Thymus (tissue), 14 donors: ENCODE results near the gene SDHB. TPM values are rescaled to one million over a fixed set of nuclear protein-coding genes. Genes with fewer than 3 reads are reported as not detected.

Source experiments
- DNase-seq, 9 donors: peaks; one replicate each; pipeline ENCODE4 v3.0.0-alpha.2; 2013; ENCODE audit warnings: low spot score in 9 of 9, low read depth in 6 of 9, missing footprints in 1 of 9
- H3K27ac ChIP-seq, 2 donors: one replicate each; pipeline ENCODE4 v1.5.1; 2013; ENCODE audit warnings: control low read depth in 1 of 2, low read depth in 1 of 2, low read length in 1 of 2, mild to moderate bottlenecking in 1 of 2, moderate library complexity in 1 of 2
- H3K27me3 ChIP-seq, 2 donors: one replicate each; pipeline ENCODE4 v1.5.1; 2013; ENCODE audit warnings: low read length in 1 of 2; ENCODE audit not compliant: control insufficient read depth in 2 of 2, insufficient read depth in 1 of 2
- H3K36me3 ChIP-seq, 2 donors: one replicate each; pipeline ENCODE4 v1.5.1; 2013; ENCODE audit warnings: low read length in 1 of 2, mild to moderate bottlenecking in 1 of 2, moderate library complexity in 1 of 2; ENCODE audit not compliant: control insufficient read depth in 2 of 2, insufficient read depth in 2 of 2
- H3K4me1 ChIP-seq, 2 donors: one replicate each; pipeline ENCODE4 v1.5.1; 2013; ENCODE audit warnings: low read length in 2 of 2; ENCODE audit not compliant: control insufficient read depth in 2 of 2, insufficient read depth in 2 of 2
- H3K4me3 ChIP-seq, 2 donors: one replicate each; pipeline ENCODE4 v1.5.1; 2013; ENCODE audit warnings: low read length in 2 of 2, control low read depth in 1 of 2, mild to moderate bottlenecking in 1 of 2
- H3K9me3 ChIP-seq, 2 donors: one replicate each; pipeline ENCODE4 v1.5.1; 2013; ENCODE audit warnings: low read length in 1 of 2, mild to moderate bottlenecking in 1 of 2; ENCODE audit not compliant: control insufficient read depth in 2 of 2, insufficient read depth in 1 of 2
- WGBS: extraction: QIAGEN DNeasy Blood & Tissue Kit; methylation state at CpG from one replicate; pipeline ENCODE4 v1.1.7; 2013; 5-methylcytosine and 5-hydroxymethylcytosine counted together
- long read RNA-seq, 10 donors: transcript quantifications; one replicate each; lab custom pipeline, GENCODE V29; 2026
- polyA plus RNA-seq: library from polyadenylated mRNA; stranded (reverse); fragments of 200-250 nt; gene quantifications from one replicate; pipeline ENCODE4 v1.2.3, GENCODE V29; 2013
- total RNA-seq: library from RNA; stranded (reverse); fragments of 120-200 nt; gene quantifications from one replicate; pipeline ENCODE4 v1.2.4, GENCODE V29; 2013
- donor health status: healthy.

SDHB gene
- total RNA-seq (122 TPM), polyA plus RNA-seq (70.0 TPM)
- long read RNA-seq, donor 1, transcript SDHB-201 (8 exons, 1,153 nt): major isoform, 9 of 10 reads
- long read RNA-seq, donor 1, partial matches to known transcripts: 0 of 10 reads
- long read RNA-seq, donor 1, other reads (novel, unspliced or antisense): 0 of 10 reads
- long read RNA-seq, donor 2, transcript SDHB-206 (2 exons, 636 nt): minor isoform, 5 of 75 reads
- long read RNA-seq, donor 2, transcript SDHB-201 (8 exons, 1,153 nt): major isoform, 55 of 75 reads
- long read RNA-seq, donor 2, partial matches to known transcripts: 14 of 75 reads
- long read RNA-seq, donor 2, other reads (novel, unspliced or antisense): 0 of 75 reads
- long read RNA-seq, donor 3, transcript SDHB-201 (8 exons, 1,153 nt): major isoform, 80 of 103 reads
- long read RNA-seq, donor 3, partial matches to known transcripts: 19 of 103 reads
- long read RNA-seq, donor 3, other reads (novel, unspliced or antisense): 0 of 103 reads
- long read RNA-seq, donor 4, transcript SDHB-201 (8 exons, 1,153 nt): major isoform, 16 of 19 reads
- long read RNA-seq, donor 4, partial matches to known transcripts: 0 of 19 reads
- long read RNA-seq, donor 4, other reads (novel, unspliced or antisense): 0 of 19 reads
- long read RNA-seq, donor 5, transcript SDHB-201 (8 exons, 1,153 nt): major isoform, 71 of 87 reads
- long read RNA-seq, donor 5, partial matches to known transcripts: 12 of 87 reads
- long read RNA-seq, donor 5, other reads (novel, unspliced or antisense): 0 of 87 reads
- long read RNA-seq, donor 6, transcript SDHB-201 (8 exons, 1,153 nt): major isoform, 25 of 26 reads
- long read RNA-seq, donor 6, partial matches to known transcripts: 0 of 26 reads
- long read RNA-seq, donor 6, other reads (novel, unspliced or antisense): 0 of 26 reads
- long read RNA-seq, donor 7, transcript SDHB-201 (8 exons, 1,153 nt): major isoform, 38 of 43 reads
- long read RNA-seq, donor 7, transcript SDHB-206 (2 exons, 636 nt): minor isoform, 5 of 43 reads
- long read RNA-seq, donor 7, partial matches to known transcripts: 0 of 43 reads
- long read RNA-seq, donor 7, other reads (novel, unspliced or antisense): 0 of 43 reads
- long read RNA-seq, donor 8, transcript SDHB-201 (8 exons, 1,153 nt): major isoform, 22 of 22 reads
- long read RNA-seq, donor 8, partial matches to known transcripts: 0 of 22 reads
- long read RNA-seq, donor 8, other reads (novel, unspliced or antisense): 0 of 22 reads
- long read RNA-seq, donor 9, transcript SDHB-201 (8 exons, 1,153 nt): major isoform, 39 of 41 reads
- long read RNA-seq, donor 9, partial matches to known transcripts: 0 of 41 reads
- long read RNA-seq, donor 9, other reads (novel, unspliced or antisense): 0 of 41 reads
- long read RNA-seq, donor 10, transcript SDHB-201 (8 exons, 1,153 nt): major isoform, 33 of 44 reads
- long read RNA-seq, donor 10, partial matches to known transcripts: 7 of 44 reads
- long read RNA-seq, donor 10, other reads (novel, unspliced or antisense): 0 of 44 reads

GRCh38 chr1:17053685-17054410, at the start of gene SDHB:
Gene SDHB, minus strand, starts transcription at chr1:17054032. Its CDS starts 13 bp downstream, at chr1:17054019.
- Histone ChIP-seq H3K4me3 (peak within 1 kb of the TSS; percentile 67 to 92), H3K36me3 (peaks cover 8 to 10% of the 10 kb centered on the region in 2 donors), H3K9me3 (no peaks in the 10 kb centered on the region), H3K4me1 (peaks cover 6 to 10% of the 10 kb centered on the region in 2 donors), H3K27ac (peak within 1 kb of the TSS; percentile 72 to 82), H3K27me3 (peaks cover 0 to 3% of the 10 kb centered on the region in 2 donors)
- under 1% methylated on average over 44 of the region's 44 CpGs for WGBS
- peak; percentile 92 to 99 (median 96) for DNase-seq

GRCh38 chr1:17102232-17102631, 48.4 kb upstream of the SDHB start:
- H3K4me1 ChIP-seq: no peaks in the 10 kb centered on the region
- H3K27ac ChIP-seq: no peak overlapping the region
- no peak overlapping the region for H3K4me3 ChIP-seq
- H3K27me3 ChIP-seq: peaks cover 0 to 5% of the 10 kb centered on the region in 2 donors
- H3K36me3 ChIP-seq: no peaks in the 10 kb centered on the region
- 90% methylated on average over 2 of the region's 2 CpGs for WGBS
- H3K9me3 ChIP-seq: no peaks in the 10 kb centered on the region
- no peak for DNase-seq

- H3K27me3 ChIP-seq: peaks cover 0 to 5% of the 10 kb centered on the region in 2 donors
- WGBS: 85% methylated on average over 4 of the region's 4 CpGs
- H3K4me1 ChIP-seq: no peaks in the 10 kb centered on the region
- H3K4me3 ChIP-seq: no peak overlapping the region
- no peaks in the 10 kb centered on the region for H3K36me3 ChIP-seq
- no peaks in the 10 kb centered on the region for H3K9me3 ChIP-seq
- no peak overlapping the region for H3K27ac ChIP-seq
- DNase-seq: no peak
Measured at GRCh38 chr1:17101261-17101660, 47.4 kb upstream of the SDHB start.

- no peak for DNase-seq
- H3K4me1 ChIP-seq: no peaks in the 10 kb centered on the region
- H3K27ac ChIP-seq: no peak overlapping the region
- no peak overlapping the region for H3K4me3 ChIP-seq
- no peaks in the 10 kb centered on the region for H3K9me3 ChIP-seq
- 77% methylated on average over 10 of the region's 10 CpGs for WGBS
- H3K36me3 ChIP-seq: no peaks in the 10 kb centered on the region
- H3K27me3 ChIP-seq: peaks cover 0 to 5% of the 10 kb centered on the region in 2 donors
Measured at GRCh38 chr1:17099616-17100340, 45.9 kb upstream of the SDHB start.

- Histone ChIP-seq H3K4me1 (no peaks in the 10 kb centered on the region), H3K27me3 (peaks cover 0 to 5% of the 10 kb centered on the region in 2 donors), H3K4me3 (no peak overlapping the region), H3K9me3 (no peaks in the 10 kb centered on the region), H3K27ac (no peak overlapping the region), H3K36me3 (no peaks in the 10 kb centered on the region)
- DNase-seq: no peak
- 85% methylated on average over 13 of the region's 13 CpGs for whole genome bisulfite sequencing
Measured at GRCh38 chr1:17098446-17099317, 44.9 kb upstream of the SDHB start.

- no peak overlapping the region for H3K27ac ChIP-seq
- H3K27me3 ChIP-seq: peaks cover 0 to 5% of the 10 kb centered on the region in 2 donors
- H3K4me3 ChIP-seq: no peak overlapping the region
- peaks cover 0 to 4% of the 10 kb centered on the region in 2 donors for H3K9me3 ChIP-seq
- no peaks in the 10 kb centered on the region for H3K4me1 ChIP-seq
- WGBS: 75% methylated on average over 14 of the region's 14 CpGs
- H3K36me3 ChIP-seq: no peaks in the 10 kb centered on the region
- DNase-seq: no peak
Measured at GRCh38 chr1:17097787-17098186, 44.0 kb upstream of the SDHB start.

- Histone ChIP-seq H3K27me3 (peaks cover 0 to 5% of the 10 kb centered on the region in 2 donors), H3K4me1 (no peaks in the 10 kb centered on the region), H3K36me3 (no peaks in the 10 kb centered on the region), H3K27ac (no peak overlapping the region), H3K4me3 (no peak overlapping the region), H3K9me3 (peaks cover 0 to 4% of the 10 kb centered on the region in 2 donors)
- WGBS: 89% methylated on average over 8 of the region's 8 CpGs
- DNase-seq: no peak
Measured at GRCh38 chr1:17097147-17097546, 43.3 kb upstream of the SDHB start.
